ENCODE data around the gene FAM131A.

DNA sequence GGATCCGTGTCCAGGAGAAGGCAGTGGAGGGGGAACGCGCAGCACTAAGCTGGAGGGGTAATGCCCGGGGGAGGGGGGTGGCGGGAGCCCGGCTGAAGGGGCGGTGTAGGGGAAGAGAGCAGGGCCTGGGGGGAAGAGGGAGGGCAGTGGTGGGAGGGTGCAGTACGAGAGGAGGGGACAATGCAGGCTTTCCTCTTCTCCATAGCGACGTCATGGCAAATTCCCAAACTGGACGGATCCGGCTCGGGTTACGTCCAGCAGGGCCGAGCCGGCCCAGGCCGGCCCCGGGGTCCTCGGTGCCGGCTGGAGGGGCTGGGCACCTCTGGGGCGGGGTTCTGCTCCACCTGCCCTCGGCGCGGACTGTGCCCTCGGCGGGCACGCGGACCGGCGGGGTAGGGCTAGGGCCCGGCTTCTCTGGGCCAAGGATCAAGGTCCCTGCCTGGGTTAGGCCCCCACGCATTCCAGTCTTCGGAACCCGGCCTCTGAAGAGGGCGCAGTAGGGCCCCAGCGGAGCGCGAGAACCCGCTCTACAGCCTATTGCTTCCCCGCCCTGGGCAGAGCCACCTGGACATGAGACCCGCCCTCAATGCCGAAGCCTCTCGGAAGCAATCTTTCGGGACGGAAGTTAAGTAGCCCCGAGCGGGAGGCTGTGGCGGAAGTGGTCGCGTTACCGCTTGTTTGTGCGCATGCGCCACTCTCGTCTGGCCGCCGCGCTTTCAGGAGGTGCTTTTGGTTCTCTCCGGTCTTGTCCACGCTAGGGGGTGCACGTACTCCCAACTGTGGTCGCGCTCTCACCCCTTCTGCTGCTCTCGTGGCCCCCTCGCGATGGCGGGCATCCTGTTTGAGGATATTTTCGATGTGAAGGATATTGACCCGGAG is 25.5 kb downstream of the FAM131A start:
- TF ChIP-seq TARDBP (IDR thresholded peaks at IDR 0.05) (no peak), FOXM1 (IDR thresholded peaks at IDR 0.05; ENCODE audit: borderline replicate concordance) (no peak), BHLHE40 (IDR thresholded peaks at IDR 0.05; ENCODE audit: borderline replicate concordance) (no peak)
